ENCODE results near the gene DTNBP1. TPM values are rescaled to one million over a fixed set of nuclear protein-coding genes. Genes with fewer than 3 reads are reported as not detected.

DTNBP1 gene
- total and polyA plus RNA-seq, 2 of the 4 experiments (the other 2 are of a cell fraction), result 4.8 to 18.7 TPM

- ChIA-PET CTCF (interaction anchor here (0.5 kb wide), 1 partner anchor 1305 kb away, joined by 3 read pairs; no protein-coding TSS in a partner anchor), POLR2A (ENCODE audit: unreplicated experiment) (no interaction called here)
- dilution Hi-C loops (cut with HindIII; ENCODE audit: low sequenced_read_pairs, unreplicated experiment) (no loop called here), intact Hi-C loops (cut with micrococcal nuclease) (no loop called here), in situ Hi-C loops (cut with MboI; ENCODE audit: low sequenced_read_pairs) (no loop called here)
- no peak overlapping the region for H2AK9ac ChIP-seq (replicated peaks; ENCODE audit: low read depth, low read length, poor library complexity)
- H3K4me1 ChIP-seq (ENCODE audit: control insufficient read depth, insufficient read depth, low read length), result no peaks in the 10 kb centered on the region
- no peak overlapping the region for H2BK120ac ChIP-seq (ENCODE audit: low read depth, low read length)
- no peak overlapping the region for H2BK5ac ChIP-seq (ENCODE audit: low read depth, low read length, poor library complexity, severe bottlenecking)
- H3K9me3 ChIP-seq (ENCODE audit: control insufficient read depth, insufficient read depth, low read length), result no peaks in the 10 kb centered on the region
- H4K5ac ChIP-seq (ENCODE audit: low read depth, low read length), result no peak overlapping the region
- no TSS peak for BruUV-seq (replicated peaks)
- H3K27me3 ChIP-seq (ENCODE audit: control insufficient read depth, insufficient read depth, low read length), result no peaks in the 10 kb centered on the region
- no peak overlapping the region for H3K27ac ChIP-seq (ENCODE audit: insufficient read depth, low read length)
- H2BK15ac ChIP-seq (ENCODE audit: low read depth, low read length), result no peak overlapping the region
- H2AK5ac ChIP-seq (ENCODE audit: low read depth, low read length), result no peak overlapping the region
- no peak overlapping the region for H3K23ac ChIP-seq (ENCODE audit: low read depth, low read length)
- ATAC-seq (ENCODE audit: low read depth) (no peak), DNase-seq (no peak)
- peaks cover 6 to 38% of the 10 kb centered on the region in 2 experiments for H3K79me1 ChIP-seq (ENCODE audit: low read depth in 1 of 2, low read length in 2 of 2)
- H3K4me3 ChIP-seq (ENCODE audit: insufficient read depth, low read depth, low read length), result no peak overlapping the region
- TF ChIP-seq POLR2A (IDR thresholded peaks at IDR 0.05; ENCODE audit: low read depth, low read length) (no peak), RFX5 (IDR thresholded peaks at IDR 0.05; ENCODE audit: low read depth, low read length) (no peak), FOS (IDR thresholded peaks at IDR 0.05; ENCODE audit: low read depth, low read length) (no peak), BHLHE40 (IDR thresholded peaks at IDR 0.05; ENCODE audit: low read depth, low read length) (no peak), MAZ (IDR thresholded peaks at IDR 0.05; ENCODE audit: borderline replicate concordance, low read depth, low read length) (no peak), ELK1 (IDR thresholded peaks at IDR 0.05; ENCODE audit: borderline replicate concordance, low read depth, low read length) (no peak), NFE2L2 (IDR thresholded peaks at IDR 0.05; ENCODE audit: low read depth, low read length) (no peak), CEBPB (IDR thresholded peaks at IDR 0.05; ENCODE audit: low read depth, low read length) (no peak), RAD21 (IDR thresholded peaks at IDR 0.05; ENCODE audit: low read length) (no peak), USF2 (IDR thresholded peaks at IDR 0.05; ENCODE audit: low read depth, low read length) (no peak), MAFK (IDR thresholded peaks at IDR 0.05; ENCODE audit: low read depth, low read length) (no peak), MXI1 (IDR thresholded peaks at IDR 0.05; ENCODE audit: borderline replicate concordance, low read depth, low read length) (no peak), RCOR1 (IDR thresholded peaks at IDR 0.05; ENCODE audit: insufficient replicate concordance, low read length) (no peak), CHD1 (IDR thresholded peaks at IDR 0.05; ENCODE audit: low read depth, low read length) (no peak), CTCF (conservative IDR thresholded peaks at IDR 0.05; ENCODE audit: low read depth, low read length) (no peak), SMC3 (IDR thresholded peaks at IDR 0.05; ENCODE audit: low read depth, low read length) (no peak)
- H3K9me1 ChIP-seq (ENCODE audit: insufficient read depth, low read length), result peaks cover 15% of the 10 kb centered on the region
- no peak overlapping the region for H3K56ac ChIP-seq (ENCODE audit: extremely low read depth, insufficient read depth, low read length)
- H4K91ac ChIP-seq (ENCODE audit: insufficient read depth, low read depth, low read length), result no peak overlapping the region
- H3K36me3 ChIP-seq (ENCODE audit: control insufficient read depth, insufficient read depth, low read length), result peaks cover 79% of the 10 kb centered on the region
- peaks cover 6% of the 10 kb centered on the region for H4K20me1 ChIP-seq (ENCODE audit: insufficient read depth, low read length)
- no peak overlapping the region for H2BK20ac ChIP-seq (ENCODE audit: low read depth, low read length)
- no peak overlapping the region for H3K18ac ChIP-seq (ENCODE audit: low read depth, low read length)
- no peak overlapping the region for H3K14ac ChIP-seq (replicated peaks; ENCODE audit: low read depth, low read length)
- no peak overlapping the region for H3K4ac ChIP-seq (ENCODE audit: low read depth, low read length)
- no peak overlapping the region for H3K9ac ChIP-seq (ENCODE audit: low read depth, low read length)
- H2AFZ ChIP-seq (replicated peaks; ENCODE audit: low read length, poor library complexity), result no peak overlapping the region
- WGBS, 2 experiments (ENCODE audit: extremely low coverage in 2 of 2, insufficient read length in 1 of 2), result no CpG with 5 or more reads among the region's 18 CpGs
- no peak overlapping the region for H3K4me2 ChIP-seq (ENCODE audit: low read depth, low read length)
- no peak overlapping the region for H4K8ac ChIP-seq (ENCODE audit: low read depth in 2 of 2, low read length in 2 of 2)
Observed at GRCh38 chr6:15515660-15516375, 147.0 kb downstream of the DTNBP1 start.
